Endothelial cell (in vitro differentiated cells): ENCODE results near the gene NDRG4. TPM values are rescaled to one million over a fixed set of nuclear protein-coding genes. Genes with fewer than 3 reads are reported as not detected.
"Not testable (repeated sequence)": the region's sequence is repeated elsewhere in the genome, so short reads cannot be mapped to it uniquely, and the experiment has no call there.

ENCODE experiments used
- DNase-seq: peaks from one replicate; pipeline ENCODE4 v3.0.0; 2021; ENCODE audit warnings: low spot score
- H3K27ac Mint-ChIP-seq: one replicate; pipeline ENCODE4 v1.8.0; 2021; ENCODE audit warnings: mixed read lengths, inconsistent platforms; ENCODE audit not compliant: unreplicated experiment
- H3K27me3 Mint-ChIP-seq: one replicate; pipeline ENCODE4 v1.8.0; 2021; ENCODE audit warnings: mild to moderate bottlenecking, moderate library complexity, mixed read lengths, inconsistent platforms; ENCODE audit not compliant: unreplicated experiment
- H3K36me3 Mint-ChIP-seq: one replicate; pipeline ENCODE4 v1.8.0; 2021; ENCODE audit warnings: mild to moderate bottlenecking, low read depth, mixed read lengths, inconsistent platforms; ENCODE audit not compliant: unreplicated experiment
- H3K4me1 Mint-ChIP-seq: one replicate; pipeline ENCODE4 v1.8.0; 2021; ENCODE audit warnings: mild to moderate bottlenecking, mixed read lengths, inconsistent platforms; ENCODE audit not compliant: unreplicated experiment
- H3K4me3 Mint-ChIP-seq: one replicate; pipeline ENCODE4 v1.8.0; 2021; ENCODE audit warnings: mild to moderate bottlenecking, mixed read lengths, inconsistent platforms; ENCODE audit not compliant: unreplicated experiment
- H3K9me3 Mint-ChIP-seq: one replicate; pipeline ENCODE4 v1.8.0; 2021; ENCODE audit warnings: mixed read lengths, inconsistent platforms; ENCODE audit not compliant: unreplicated experiment
- total RNA-seq: library from RNA; stranded (reverse); fragmentation: NEBNext Ultra II Directional; extraction: Animal tissue kit (Norgen Biotek cat#: 25700); gene quantifications from one replicate; pipeline ENCODE4 v1.2.1, GENCODE V29; 2021; ENCODE audit not compliant: unreplicated experiment
- TF ChIP-seq, protein P1 (sequence below): fragments of 200-600 bp; sonication (generic); IDR thresholded peaks from one replicate; pipeline ENCODE4 v1.5.0; 2021; ENCODE audit warnings: antibody characterized with exemption; ENCODE audit not compliant: unreplicated experiment

NDRG4 gene
- total RNA-seq, 1 donor from 2014 or later, result 5.9 TPM

DNA sequence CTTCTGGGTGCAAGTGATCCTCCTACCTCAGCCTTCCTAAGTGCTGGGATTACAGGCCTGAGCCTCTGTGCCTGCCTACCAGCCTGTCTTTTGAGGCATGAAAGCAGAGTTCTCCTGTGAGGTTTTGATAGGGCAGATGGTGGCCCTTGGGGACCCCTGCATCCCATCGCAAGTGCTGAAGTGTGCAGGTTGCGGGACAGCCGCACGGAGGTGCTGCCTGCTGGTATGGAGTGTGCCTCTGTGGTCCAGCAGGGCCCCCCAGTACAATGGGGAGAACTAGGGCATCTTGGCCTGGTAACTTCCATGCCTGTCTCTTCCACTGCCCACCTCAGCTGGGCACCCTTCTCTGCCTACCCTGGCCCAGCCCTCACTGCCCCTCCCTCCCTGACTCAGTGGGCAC, 9.9 kb upstream of the NDRG4 start:
- TF ChIP-seq, protein P1, sequence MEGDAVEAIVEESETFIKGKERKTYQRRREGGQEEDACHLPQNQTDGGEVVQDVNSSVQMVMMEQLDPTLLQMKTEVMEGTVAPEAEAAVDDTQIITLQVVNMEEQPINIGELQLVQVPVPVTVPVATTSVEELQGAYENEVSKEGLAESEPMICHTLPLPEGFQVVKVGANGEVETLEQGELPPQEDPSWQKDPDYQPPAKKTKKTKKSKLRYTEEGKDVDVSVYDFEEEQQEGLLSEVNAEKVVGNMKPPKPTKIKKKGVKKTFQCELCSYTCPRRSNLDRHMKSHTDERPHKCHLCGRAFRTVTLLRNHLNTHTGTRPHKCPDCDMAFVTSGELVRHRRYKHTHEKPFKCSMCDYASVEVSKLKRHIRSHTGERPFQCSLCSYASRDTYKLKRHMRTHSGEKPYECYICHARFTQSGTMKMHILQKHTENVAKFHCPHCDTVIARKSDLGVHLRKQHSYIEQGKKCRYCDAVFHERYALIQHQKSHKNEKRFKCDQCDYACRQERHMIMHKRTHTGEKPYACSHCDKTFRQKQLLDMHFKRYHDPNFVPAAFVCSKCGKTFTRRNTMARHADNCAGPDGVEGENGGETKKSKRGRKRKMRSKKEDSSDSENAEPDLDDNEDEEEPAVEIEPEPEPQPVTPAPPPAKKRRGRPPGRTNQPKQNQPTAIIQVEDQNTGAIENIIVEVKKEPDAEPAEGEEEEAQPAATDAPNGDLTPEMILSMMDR, result no peak
- no peak overlapping the region for H3K4me3 Mint-ChIP-seq
- H3K27ac Mint-ChIP-seq, result no peak overlapping the region
- no peaks in the 10 kb centered on the region for H3K36me3 Mint-ChIP-seq
- H3K27me3 Mint-ChIP-seq, result peaks cover 16% of the 10 kb centered on the region
- no peak for DNase-seq
- no peaks in the 10 kb centered on the region for H3K9me3 Mint-ChIP-seq
- no peaks in the 10 kb centered on the region for H3K4me1 Mint-ChIP-seq

DNA sequence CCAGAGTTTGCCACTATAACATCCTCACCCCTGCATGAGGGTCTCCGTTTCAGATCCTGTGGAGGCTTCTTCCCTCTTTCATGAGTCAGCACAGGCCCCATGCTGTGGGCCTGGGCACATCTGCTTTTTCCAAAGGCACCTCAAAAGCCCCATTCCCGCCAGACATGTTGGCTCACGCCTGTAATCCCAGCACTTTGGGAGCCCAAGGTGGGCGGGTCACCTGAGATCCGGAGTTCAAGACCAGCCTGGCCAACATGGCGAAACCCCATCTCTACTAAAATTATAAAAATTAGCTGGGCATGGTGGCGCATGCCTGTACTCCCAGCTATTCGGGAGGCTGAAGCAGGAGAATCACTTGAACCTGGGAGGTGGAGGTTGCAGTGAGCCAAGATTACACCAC, 9.4 kb upstream of the NDRG4 start:
- H3K4me1 Mint-ChIP-seq, DNase-seq, H3K27ac Mint-ChIP-seq, H3K9me3 Mint-ChIP-seq, H3K4me3 Mint-ChIP-seq, H3K36me3 Mint-ChIP-seq: not testable (repeated sequence)
- H3K27me3 Mint-ChIP-seq, result peaks cover 16% of the 10 kb centered on the region

DNA sequence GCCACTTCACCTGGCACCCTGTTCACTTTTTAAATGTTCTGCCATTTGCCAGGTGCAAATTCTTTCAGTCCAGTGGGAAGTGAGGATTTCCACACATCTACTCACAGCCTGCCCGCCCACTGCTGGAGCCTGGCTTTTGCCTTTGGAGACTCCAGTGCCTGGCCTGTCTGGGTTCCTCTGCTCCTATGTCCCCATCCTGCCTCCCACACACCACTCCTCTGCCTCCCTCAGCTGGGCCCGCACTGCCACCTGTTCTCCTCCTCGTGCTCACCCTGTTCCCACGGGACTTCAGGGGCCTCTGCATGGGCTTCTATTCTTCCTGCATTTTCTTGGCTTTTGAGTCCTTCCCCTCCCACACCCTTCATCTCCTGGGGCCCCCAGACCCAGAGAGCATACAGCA, 7.9 kb upstream of the NDRG4 start:
- H3K4me1 Mint-ChIP-seq, result no peaks in the 10 kb centered on the region
- H3K36me3 Mint-ChIP-seq, result no peaks in the 10 kb centered on the region
- H3K27me3 Mint-ChIP-seq, result peaks cover 19% of the 10 kb centered on the region
- H3K9me3 Mint-ChIP-seq, result no peaks in the 10 kb centered on the region
- TF ChIP-seq, protein P1, result no peak
- H3K4me3 Mint-ChIP-seq, result no peak overlapping the region
- no peak for DNase-seq
- H3K27ac Mint-ChIP-seq, result no peak overlapping the region

- no peaks in the 10 kb centered on the region for H3K36me3 Mint-ChIP-seq
- no peak overlapping the region for H3K4me3 Mint-ChIP-seq
- no peaks in the 10 kb centered on the region for H3K4me1 Mint-ChIP-seq
- H3K27ac Mint-ChIP-seq, result no peak overlapping the region
- H3K27me3 Mint-ChIP-seq, result peaks cover 24% of the 10 kb centered on the region
- no peak for DNase-seq
- TF ChIP-seq, protein P1, result no peak
- H3K9me3 Mint-ChIP-seq, result no peaks in the 10 kb centered on the region
Observed at GRCh38 chr16:58492735-58493134, 7.2 kb upstream of the NDRG4 start.

DNA sequence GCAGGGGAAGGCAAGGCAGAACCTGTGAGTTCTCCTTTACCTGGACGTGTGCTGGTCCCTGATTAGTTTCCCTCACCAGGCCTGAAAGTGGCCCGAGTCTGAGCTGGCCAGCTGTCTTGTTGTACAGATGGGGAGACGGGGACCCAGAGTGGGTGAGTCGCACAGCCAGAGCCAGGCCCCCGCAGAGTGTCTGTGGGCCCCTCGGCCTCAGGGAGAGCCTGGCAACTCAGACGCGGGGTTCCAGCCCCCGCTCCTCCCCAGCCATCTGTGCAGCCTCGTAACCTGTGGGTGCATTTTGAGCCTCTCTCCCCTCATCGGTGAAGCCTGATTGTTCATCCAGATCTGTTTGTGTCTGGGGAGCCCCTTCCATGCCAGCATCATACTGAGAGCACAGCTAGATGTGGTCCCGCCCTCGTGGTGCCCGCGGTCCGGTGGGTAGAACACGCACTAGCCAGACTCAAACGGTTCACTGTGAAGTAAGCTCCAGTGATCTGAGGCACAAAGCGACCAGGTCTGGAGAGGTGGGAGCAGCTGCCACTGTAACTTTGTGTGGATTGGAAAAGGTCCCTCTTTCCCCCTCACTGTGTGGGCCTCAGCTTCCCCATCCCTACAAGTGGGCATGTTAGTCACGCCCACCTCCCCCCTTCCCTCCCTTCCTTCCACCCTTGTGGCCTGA, 6.0 kb upstream of the NDRG4 start:
- H3K9me3 Mint-ChIP-seq, result no peaks in the 10 kb centered on the region
- no peak overlapping the region for H3K27ac Mint-ChIP-seq
- TF ChIP-seq, protein P1, result no peak
- DNase-seq, result no peak
- H3K4me1 Mint-ChIP-seq, result no peaks in the 10 kb centered on the region
- no peak overlapping the region for H3K4me3 Mint-ChIP-seq
- peaks cover 29% of the 10 kb centered on the region for H3K27me3 Mint-ChIP-seq
- H3K36me3 Mint-ChIP-seq, result no peaks in the 10 kb centered on the region
